ENCODE results near the gene LRIF1. TPM values are rescaled to one million over a fixed set of nuclear protein-coding genes. Genes with fewer than 3 reads are reported as not detected.

The LRIF1 gene
- total RNA-seq, 1 donor from 2014 or later, result 9.7 TPM

- Mint-ChIP-seq H3K36me3 (ENCODE audit: low read depth) (no peaks in the 10 kb centered on the region), H3K4me3 (no peak overlapping the region), H3K27ac (ENCODE audit: unreplicated experiment) (no peak overlapping the region), H3K4me1 (no peaks in the 10 kb centered on the region), H3K9me3 (no peaks in the 10 kb centered on the region), H3K27me3 (ENCODE audit: low read depth) (peaks cover 3% of the 10 kb centered on the region)
- TF ChIP-seq, protein P1, sequence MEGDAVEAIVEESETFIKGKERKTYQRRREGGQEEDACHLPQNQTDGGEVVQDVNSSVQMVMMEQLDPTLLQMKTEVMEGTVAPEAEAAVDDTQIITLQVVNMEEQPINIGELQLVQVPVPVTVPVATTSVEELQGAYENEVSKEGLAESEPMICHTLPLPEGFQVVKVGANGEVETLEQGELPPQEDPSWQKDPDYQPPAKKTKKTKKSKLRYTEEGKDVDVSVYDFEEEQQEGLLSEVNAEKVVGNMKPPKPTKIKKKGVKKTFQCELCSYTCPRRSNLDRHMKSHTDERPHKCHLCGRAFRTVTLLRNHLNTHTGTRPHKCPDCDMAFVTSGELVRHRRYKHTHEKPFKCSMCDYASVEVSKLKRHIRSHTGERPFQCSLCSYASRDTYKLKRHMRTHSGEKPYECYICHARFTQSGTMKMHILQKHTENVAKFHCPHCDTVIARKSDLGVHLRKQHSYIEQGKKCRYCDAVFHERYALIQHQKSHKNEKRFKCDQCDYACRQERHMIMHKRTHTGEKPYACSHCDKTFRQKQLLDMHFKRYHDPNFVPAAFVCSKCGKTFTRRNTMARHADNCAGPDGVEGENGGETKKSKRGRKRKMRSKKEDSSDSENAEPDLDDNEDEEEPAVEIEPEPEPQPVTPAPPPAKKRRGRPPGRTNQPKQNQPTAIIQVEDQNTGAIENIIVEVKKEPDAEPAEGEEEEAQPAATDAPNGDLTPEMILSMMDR (conservative IDR thresholded peaks at IDR 0.05), result no peak
- no peak for DNase-seq (ENCODE audit: low read depth, low spot score)
Observed at GRCh38 chr1:110902820-110903463, 60.8 kb downstream of the LRIF1 start.

DNA sequence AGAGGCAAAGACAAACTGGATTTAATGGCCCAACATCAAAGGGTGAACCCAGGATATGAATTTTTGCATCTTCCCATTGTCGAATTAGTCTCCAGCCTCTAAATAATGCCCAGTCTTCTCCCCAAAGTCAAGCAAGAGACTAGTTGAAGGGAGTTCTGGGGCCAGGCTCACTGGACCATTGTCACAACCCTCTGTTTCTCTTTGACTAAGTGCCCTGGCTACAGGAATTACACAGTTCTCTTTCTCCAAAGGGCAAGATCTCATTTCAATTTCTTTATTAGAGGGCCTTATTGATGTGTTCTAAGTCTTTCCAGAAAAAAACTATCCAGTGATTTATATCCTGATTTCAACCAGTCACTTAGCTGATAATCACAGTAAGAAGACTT, 64.3 kb downstream of the LRIF1 start:
- Mint-ChIP-seq H3K4me3 (no peak overlapping the region), H3K9me3 (no peaks in the 10 kb centered on the region), H3K27me3 (ENCODE audit: low read depth) (peaks cover 7% of the 10 kb centered on the region), H3K4me1 (no peaks in the 10 kb centered on the region), H3K27ac (ENCODE audit: unreplicated experiment) (no peak overlapping the region), H3K36me3 (ENCODE audit: low read depth) (no peaks in the 10 kb centered on the region)
- TF ChIP-seq, protein P1 (conservative IDR thresholded peaks at IDR 0.05), result no peak
- DNase-seq (ENCODE audit: low read depth, low spot score), result no peak

DNA sequence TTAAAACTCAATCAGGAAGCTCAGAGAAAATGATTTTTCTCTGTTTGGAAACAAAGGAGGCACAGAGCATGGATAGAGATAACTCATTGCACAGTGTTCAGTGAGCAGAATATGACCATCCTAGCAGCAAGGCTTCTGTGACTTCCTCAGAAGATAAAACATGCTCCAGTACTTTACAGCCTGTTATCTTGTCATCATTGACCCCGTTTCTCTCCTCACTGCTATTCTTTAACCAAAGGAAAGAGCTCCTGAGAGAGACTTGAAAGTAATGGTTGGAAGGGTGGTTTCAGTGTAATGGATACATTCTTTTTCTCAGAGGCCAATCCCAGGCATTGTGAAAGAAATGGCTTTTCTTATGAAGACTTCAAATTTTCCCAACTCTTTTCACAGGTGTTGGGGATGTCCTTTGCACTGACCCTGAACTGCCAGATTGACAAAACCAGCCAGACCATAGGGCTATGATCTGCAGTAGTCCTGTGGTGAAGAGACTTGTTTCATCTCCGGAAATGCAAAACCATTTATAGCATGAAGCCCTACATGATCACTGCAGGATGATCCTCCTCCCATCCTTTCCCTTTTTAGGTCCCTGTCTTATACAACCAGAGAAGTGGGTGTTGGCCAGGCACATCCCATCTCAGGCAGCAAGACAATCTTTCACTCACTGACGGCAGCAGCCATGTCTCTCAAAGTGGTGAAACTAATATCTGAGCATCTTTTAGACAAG, 64.8 kb downstream of the LRIF1 start:
- Mint-ChIP-seq H3K27ac (ENCODE audit: unreplicated experiment) (peak overlapping the region; percentile 53), H3K4me3 (no peak overlapping the region), H3K4me1 (no peaks in the 10 kb centered on the region), H3K27me3 (ENCODE audit: low read depth) (peaks cover 10% of the 10 kb centered on the region), H3K9me3 (no peaks in the 10 kb centered on the region), H3K36me3 (ENCODE audit: low read depth) (no peaks in the 10 kb centered on the region)
- TF ChIP-seq, protein P1 (conservative IDR thresholded peaks at IDR 0.05), result no peak
- DNase-seq (ENCODE audit: low read depth, low spot score), result no peak

- Mint-ChIP-seq H3K36me3 (ENCODE audit: low read depth) (no peaks in the 10 kb centered on the region), H3K4me3 (no peak overlapping the region), H3K27ac (ENCODE audit: unreplicated experiment) (no peak overlapping the region), H3K27me3 (ENCODE audit: low read depth) (peaks cover 12% of the 10 kb centered on the region), H3K4me1 (no peaks in the 10 kb centered on the region), H3K9me3 (no peaks in the 10 kb centered on the region)
- DNase-seq (ENCODE audit: low read depth, low spot score), result no peak
- TF ChIP-seq, protein P1 (conservative IDR thresholded peaks at IDR 0.05), result no peak
Observed at GRCh38 chr1:110897681-110898080, 66.0 kb downstream of the LRIF1 start.

Other genes with a start within 250 kb of the LRIF1 start
- gene CD53, start 90.8 kb downstream of the LRIF1 start, total RNA-seq, result not detected in 2 replicates
- gene DRAM2, start 176.2 kb upstream of the LRIF1 start, total RNA-seq, result 28.2 and 29.4 TPM in 2 replicates
- 24.2 and 27.3 TPM in 2 replicates for gene CEPT1, start 176.3 kb upstream of the LRIF1 start, total RNA-seq
- not detected in 2 replicates for gene DENND2D, start 236.7 kb upstream of the LRIF1 start, total RNA-seq

Data from neural crest cell (in vitro differentiated cells).